Epithelial cell of prostate (primary cell): Measurements from ENCODE around the gene KPNA1.
A peak's percentile ranks its signal among the peaks of the same experiment; 100 is the strongest.

Experiments
- DNase-seq: peaks from one replicate; pipeline ENCODE4 v3.0.0-alpha.2; 2011; ENCODE audit warnings: low read depth, low spot score
- H3K27ac ChIP-seq: fragments of 450-650 bp; 2 replicates; pipeline ENCODE4 v1.5.1; 2017; ENCODE audit warnings: mild to moderate bottlenecking

Gene KPNA1

DNA sequence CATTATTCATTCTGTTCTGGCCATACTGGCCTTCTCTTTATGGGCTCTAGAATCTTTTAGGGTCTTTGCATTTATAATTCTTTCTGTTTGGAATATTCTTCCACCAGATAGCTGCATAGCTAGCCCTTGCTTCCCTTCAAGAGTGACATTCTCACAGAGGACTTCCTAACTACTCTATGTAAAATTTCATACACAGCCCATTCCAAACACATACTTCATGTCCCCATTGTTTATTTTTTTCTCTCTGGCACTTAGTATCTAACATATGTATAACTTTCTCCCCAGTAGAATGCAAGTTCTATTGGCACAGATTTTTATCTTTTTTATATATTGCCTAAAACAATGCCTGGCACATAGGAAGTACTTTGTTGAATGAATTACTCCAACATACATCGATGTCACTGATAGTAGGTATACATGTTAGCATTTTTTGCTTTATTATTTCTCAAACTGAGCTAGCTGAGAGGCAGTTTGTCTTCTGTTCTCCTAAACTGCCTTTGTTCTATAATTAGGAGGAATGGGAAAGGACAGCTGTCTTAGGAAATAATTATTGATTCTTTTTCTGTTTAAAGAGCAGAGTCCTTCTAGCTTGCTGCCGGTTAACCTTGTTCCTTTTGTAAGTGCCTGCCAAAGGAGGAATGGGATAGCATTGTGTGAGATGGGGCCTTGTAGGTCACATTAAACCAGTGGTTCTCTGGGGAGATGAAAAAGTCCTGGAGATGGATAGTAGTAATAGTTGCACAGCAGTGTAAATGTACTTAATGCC, 122.9 kb downstream of the KPNA1 start:
- H3K27ac ChIP-seq: no peak overlapping the region
- DNase-seq: no peak

DNA sequence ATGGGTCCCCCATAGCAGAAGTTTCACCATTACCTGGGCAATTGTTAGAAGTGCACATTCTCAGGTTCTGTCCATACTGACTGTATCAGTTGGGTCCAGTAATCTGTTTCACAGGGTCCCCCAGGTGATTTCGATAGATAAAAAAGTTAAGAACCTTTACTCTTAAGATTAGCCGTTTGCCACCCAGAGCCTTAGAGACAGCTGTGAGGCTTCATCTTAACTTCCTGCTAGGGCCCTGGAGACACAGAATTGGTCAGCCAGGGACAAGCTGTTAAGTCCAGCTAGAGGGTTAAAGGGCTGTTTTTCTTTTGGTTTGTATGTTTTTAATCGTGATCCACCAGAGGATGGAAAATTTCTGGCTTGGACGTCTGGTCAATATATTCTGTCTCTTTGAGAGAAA, 124.1 kb downstream of the KPNA1 start:
- no peak overlapping the region for H3K27ac ChIP-seq
- DNase-seq: no peak

DNA sequence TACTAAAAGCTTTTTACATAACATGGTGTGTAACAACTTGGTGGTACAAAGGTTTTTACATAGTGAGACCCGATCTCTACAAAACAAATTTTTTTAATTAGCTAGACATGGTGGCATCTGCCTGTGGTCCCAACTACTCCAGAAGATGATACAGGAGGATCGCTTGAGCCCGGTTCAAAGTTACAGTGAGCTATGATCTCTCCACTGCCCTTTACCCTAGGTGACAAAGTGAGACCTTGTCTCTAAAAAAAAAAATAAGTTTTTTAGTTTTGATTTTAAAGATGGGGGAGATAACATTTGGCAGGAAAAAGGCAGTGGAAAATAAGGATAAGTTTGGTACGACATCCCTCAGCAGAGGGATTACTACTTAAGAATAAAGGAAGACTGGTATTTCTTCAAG, 124.8 kb downstream of the KPNA1 start:
- H3K27ac ChIP-seq: no peak overlapping the region
- no peak for DNase-seq

DNA sequence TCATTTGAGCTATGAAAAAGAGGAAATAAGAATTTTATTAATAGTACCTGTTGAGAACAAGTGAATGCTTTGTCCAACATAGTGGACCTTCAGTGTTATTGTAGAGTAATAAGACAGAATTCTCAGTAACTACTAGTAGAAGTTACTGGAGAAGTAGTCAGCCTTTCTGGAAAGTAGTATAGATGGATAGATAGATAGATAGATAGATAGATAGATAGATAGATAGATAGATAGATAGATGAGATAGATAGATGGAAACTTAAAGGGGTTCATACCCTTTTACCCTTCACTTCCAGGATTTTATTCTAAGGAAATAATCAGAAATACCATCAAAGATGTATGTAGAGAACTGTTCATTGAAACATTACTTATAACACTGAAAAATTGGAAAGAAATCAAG, 125.5 kb downstream of the KPNA1 start:
- no peak for DNase-seq
- H3K27ac ChIP-seq: no peak overlapping the region

DNA sequence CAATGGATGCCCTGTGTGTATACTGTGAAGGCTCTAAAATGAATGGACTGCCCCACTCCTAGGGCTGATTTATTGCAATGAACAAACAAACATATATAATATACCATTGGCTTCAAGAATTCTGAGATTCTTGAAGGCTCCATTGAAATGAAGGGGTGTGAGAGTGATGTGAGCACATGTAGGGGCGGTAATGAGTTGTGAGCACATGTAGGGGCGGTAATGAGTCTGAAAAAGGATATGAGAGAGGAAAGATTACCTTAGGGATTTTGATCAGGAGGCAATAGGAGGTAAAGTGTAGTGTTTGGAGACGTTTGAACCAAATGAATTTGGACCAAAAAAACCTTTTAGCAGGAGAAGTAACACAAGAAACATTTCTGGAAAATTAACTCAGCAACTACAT, 127.0 kb downstream of the KPNA1 start:
- H3K27ac ChIP-seq: no peak overlapping the region
- no peak for DNase-seq

DNA sequence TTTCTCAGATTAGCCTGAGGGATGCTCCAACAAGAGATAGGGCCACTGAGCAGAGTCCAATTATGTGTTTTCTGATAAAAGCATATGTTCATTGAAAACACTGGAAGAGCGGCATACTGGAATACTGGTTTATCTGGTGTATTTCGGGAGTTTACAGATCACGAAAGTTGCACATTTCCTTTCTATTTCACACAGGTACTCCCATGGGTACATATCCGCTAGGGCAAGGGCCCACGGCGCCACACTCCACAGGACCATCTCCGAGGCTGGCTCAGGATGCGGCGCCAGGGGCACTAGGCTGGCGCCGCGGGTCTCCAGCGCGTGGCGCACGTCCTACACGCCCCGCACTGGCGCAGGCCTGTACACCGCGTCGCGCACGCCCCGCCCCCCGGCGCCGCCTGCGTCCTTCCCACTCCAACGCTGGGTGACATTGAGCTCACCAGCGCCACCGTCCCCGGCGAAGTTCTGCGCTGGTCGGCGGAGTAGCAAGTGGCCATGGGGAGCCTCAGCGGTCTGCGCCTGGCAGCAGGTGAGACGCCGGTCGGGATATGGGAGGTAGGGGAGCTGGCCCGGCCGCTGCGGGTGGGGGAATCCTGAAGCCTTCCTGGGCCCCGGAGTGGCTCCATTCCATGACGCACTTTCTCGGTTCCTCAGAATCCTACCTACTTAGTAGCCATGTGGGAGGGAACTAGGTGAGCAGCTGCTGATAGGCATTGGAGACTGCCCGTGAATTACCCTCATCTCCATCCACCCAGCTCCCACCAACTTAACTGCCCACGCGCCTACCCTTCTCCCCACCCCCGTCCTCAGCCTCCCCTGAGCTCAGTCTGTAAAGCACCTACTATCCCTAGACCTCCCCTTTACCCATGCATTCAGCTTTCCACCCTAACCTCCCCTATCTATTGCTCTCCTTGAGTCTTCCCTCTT, 130.7 kb downstream of the KPNA1 start, which contains the start of gene FAM162A:
Gene FAM162A (plus strand): TSS at position 412 of the 927 bp plus-strand sequence. CDS start 84 bp downstream, at position 496.
- peak; percentile 55 for DNase-seq
- H3K27ac ChIP-seq: peak within 1 kb of the TSS; percentile 75

DNA sequence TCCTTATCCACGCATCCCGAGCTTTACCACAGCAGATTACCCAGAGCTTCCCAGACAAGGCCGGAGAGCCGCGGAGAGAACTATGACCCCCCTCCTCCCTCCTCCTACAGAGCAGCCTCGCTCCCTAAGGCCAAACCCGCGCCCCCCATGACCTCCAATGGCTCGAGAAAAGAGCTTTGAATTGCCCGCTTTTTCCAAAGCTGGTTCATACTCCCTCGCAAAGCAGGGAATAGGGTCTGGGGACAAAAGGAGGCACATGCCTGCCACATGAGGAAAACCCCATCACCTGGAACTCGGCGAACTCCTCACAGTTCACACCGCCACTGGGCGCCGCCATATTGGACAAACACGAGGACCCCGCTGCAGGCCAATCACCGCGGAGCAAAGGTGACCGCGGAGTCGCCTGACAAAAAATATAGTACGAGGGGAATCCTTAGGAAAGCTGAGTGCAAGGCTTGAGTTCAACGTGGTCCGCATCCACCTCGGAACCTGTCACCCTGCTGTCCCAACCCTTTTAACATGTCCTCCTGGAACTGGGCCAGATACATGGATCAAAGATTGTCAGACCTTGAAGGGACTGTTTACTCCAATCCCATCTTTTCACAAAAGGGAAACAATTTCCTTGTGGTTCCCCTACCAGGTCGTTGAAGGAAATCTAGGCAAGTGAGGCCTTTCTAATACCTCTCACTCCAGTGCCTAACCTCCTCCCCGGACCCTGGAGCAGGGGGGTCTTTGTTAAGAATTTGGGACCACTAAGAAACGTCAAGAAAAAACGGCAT, 131.7 kb downstream of the KPNA1 start, which contains the start of gene MIX23:
Gene MIX23 (minus strand): TSS at position 344 of the 779 bp plus-strand sequence. CDS start 7 bp downstream, at position 337.
- DNase-seq: no peak
- H3K27ac ChIP-seq: peak within 1 kb of the TSS; percentile 75

DNA sequence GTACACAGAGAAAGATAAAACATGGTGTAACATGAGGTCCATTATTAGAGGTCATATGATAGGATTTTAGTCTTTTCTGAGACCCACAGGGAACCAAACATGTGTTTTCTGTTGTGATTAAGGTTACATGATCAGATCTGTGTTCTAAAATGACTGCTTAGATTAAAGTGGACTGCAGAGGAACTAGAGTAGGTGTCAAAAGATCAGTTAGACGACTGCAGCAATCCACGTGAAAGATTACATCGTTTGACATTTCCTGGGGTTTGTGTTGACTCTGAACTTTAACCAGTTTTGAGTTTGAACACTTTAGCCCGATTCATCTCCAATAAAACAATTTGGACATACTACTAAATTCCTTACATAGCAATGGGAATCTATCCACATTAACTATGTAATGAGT, 136.8 kb downstream of the KPNA1 start:
- no peak overlapping the region for H3K27ac ChIP-seq
- DNase-seq: no peak

DNA sequence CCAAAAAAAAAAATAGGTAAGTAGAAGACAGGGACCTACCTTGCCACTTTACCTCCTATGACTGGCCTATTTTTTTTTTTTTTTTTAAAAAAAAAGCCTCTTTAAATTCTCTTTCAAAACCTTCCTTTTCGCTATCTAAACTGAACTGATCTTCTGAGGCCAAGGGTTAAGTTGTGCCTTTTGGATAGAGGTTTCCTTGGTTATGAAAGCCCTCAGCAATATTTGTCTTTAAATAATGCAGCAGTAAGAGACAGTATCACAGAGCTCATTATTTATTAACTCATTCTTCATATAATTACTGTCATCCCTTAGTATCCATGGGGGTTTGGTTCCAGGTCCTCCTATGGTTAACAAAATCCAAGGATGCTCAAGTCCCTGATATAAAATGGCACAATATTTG, 140.7 kb downstream of the KPNA1 start:
- no peak for DNase-seq
- H3K27ac ChIP-seq: no peak overlapping the region
